K562 (cell line): ENCODE measurements around the gene ENG. TPM values are rescaled to one million over a fixed set of nuclear protein-coding genes. Genes with fewer than 3 reads are reported as not detected.

ENCODE experiments used
- ELF2 ChIP-seq: fragments of 250-450 bp; sonication (Bioruptor Pico); IDR thresholded peaks from 2 replicates; pipeline ENCODE4 v1.5.0; 2021; ENCODE audit warnings: mild to moderate bottlenecking
- GABPB1 ChIP-seq: sonication (generic); formaldehyde crosslinking; IDR thresholded peaks from 2 replicates; pipeline ENCODE4 v1.8.0; 2022; ENCODE audit warnings: mild to moderate bottlenecking, missing genetic modification reagents
- IFI16 ChIP-seq: fragments of 250-450 bp; sonication (Bioruptor Pico); IDR thresholded peaks from 2 replicates; pipeline ENCODE4 v2.1.2; 2022; ENCODE audit warnings: mild to moderate bottlenecking, inconsistent platforms
- MXI1 ChIP-seq: IDR thresholded peaks from 2 replicates; pipeline ENCODE4 v1.6.1; 2011; ENCODE audit warnings: low read depth, mild to moderate bottlenecking, improper control_type of control experiment, low read length
- RBM34 ChIP-seq: fragments of 200-400 bp; formaldehyde crosslinking; IDR thresholded peaks from 2 replicates; pipeline ENCODE4 v1.6.1; 2018; ENCODE audit warnings: low read length, borderline replicate concordance; ENCODE audit not compliant: insufficient read depth
- TCFL5 ChIP-seq: fragments of 250-450 bp; sonication (Bioruptor Pico); conservative IDR thresholded peaks from 2 replicates; pipeline ENCODE4 v1.6.1; 2021; ENCODE audit warnings: mild to moderate bottlenecking, moderate library complexity, matching md5 sums
- XRCC5 ChIP-seq: fragments of 200-400 bp; formaldehyde crosslinking; IDR thresholded peaks from 2 replicates; pipeline ENCODE4 v1.6.1; 2017; ENCODE audit warnings: low read depth, mild to moderate bottlenecking, low read length
- ZNF12 ChIP-seq: sonication (generic); formaldehyde crosslinking; IDR thresholded peaks from 2 replicates; pipeline ENCODE4 v1.4.0; 2020; ENCODE audit warnings: mild to moderate bottlenecking, missing genetic modification reagents
- ZNF280B ChIP-seq: fragments of 250-450 bp; sonication (Bioruptor Pico); IDR thresholded peaks from 2 replicates; pipeline ENCODE4 v1.5.1; 2021; ENCODE audit warnings: mild to moderate bottlenecking
- polyA plus RNA-seq, 8 experiments: library from polyadenylated mRNA; depleted of rRNA in 4 of 8; stranded (reverse) in 5 of 8; unstranded in 3 of 8; fragments of >200 nt; fragmentation: Nextera tagmentation in 2 of 8; fragmentation: Illumina TruSeq in 1 of 8; extraction: Ambion mirVana in 2 of 8; extraction: Trizol in 1 of 8; gene quantifications; 2 replicates each; pipeline versions ENCODE4 v1.2.1 to v1.2.3, GENCODE V29; 2011 to 2014; ENCODE audit warnings: inconsistent platforms in 1 of 8, missing spikeins in 1 of 8
- total RNA-seq, 7 experiments: library from RNA; depleted of rRNA in 6 of 7; stranded (reverse); fragments of >200 nt in 6 of 7; fragmentation: Illumina TruSeq in 2 of 7; extraction: Trizol in 2 of 7; gene quantifications; 2 replicates each; pipeline versions ENCODE4 v1.2.1 to v1.2.3, GENCODE V29; 2011 to 2021; ENCODE audit warnings: low replicate concordance in 1 of 7
- TF ChIP-seq, protein P1 (sequence below), 2 experiments: fragments of 450-650 bp in 1 of 2; IDR thresholded peaks; 2 replicates each; pipeline ENCODE4 v1.6.1; 2011 to 2017; ENCODE audit warnings: low read depth in 2 of 2, antibody characterized with exemption in 1 of 2, borderline replicate concordance in 1 of 2, low read length in 1 of 2, mild to moderate bottlenecking in 1 of 2, mixed read lengths in 1 of 2; ENCODE audit not compliant: control insufficient read depth in 1 of 2
- TF ChIP-seq, protein P2 (sequence below): fragments of 250-450 bp; sonication (Bioruptor Pico); IDR thresholded peaks from 2 replicates; pipeline ENCODE4 v1.4.0; 2020; ENCODE audit warnings: mild to moderate bottlenecking
- TF ChIP-seq, protein P3 (sequence below): fragments of 450-650 bp; formaldehyde crosslinking; IDR thresholded peaks from 2 replicates; pipeline ENCODE4 v1.4.0; 2020; ENCODE audit warnings: mild to moderate bottlenecking, mixed read lengths
- TF ChIP-seq, protein P4 (sequence below): fragments of 450-650 bp; IDR thresholded peaks from 2 replicates; pipeline ENCODE4 v1.6.1; 2017; ENCODE audit warnings: antibody characterized with exemption, mild to moderate bottlenecking

Gene ENG
- total and polyA plus RNA-seq, 9 of the 15 experiments (the other 6 are each of a cell fraction or from before 2014, with no cell fraction given): 0.04 to 0.40 (median 0.14) TPM; not detected in 1

GRCh38 chr9:127802576-127803443, 51.6 kb downstream of the ENG start, which contains the start of gene FPGS (continued):
- TF ChIP-seq, protein P1, sequence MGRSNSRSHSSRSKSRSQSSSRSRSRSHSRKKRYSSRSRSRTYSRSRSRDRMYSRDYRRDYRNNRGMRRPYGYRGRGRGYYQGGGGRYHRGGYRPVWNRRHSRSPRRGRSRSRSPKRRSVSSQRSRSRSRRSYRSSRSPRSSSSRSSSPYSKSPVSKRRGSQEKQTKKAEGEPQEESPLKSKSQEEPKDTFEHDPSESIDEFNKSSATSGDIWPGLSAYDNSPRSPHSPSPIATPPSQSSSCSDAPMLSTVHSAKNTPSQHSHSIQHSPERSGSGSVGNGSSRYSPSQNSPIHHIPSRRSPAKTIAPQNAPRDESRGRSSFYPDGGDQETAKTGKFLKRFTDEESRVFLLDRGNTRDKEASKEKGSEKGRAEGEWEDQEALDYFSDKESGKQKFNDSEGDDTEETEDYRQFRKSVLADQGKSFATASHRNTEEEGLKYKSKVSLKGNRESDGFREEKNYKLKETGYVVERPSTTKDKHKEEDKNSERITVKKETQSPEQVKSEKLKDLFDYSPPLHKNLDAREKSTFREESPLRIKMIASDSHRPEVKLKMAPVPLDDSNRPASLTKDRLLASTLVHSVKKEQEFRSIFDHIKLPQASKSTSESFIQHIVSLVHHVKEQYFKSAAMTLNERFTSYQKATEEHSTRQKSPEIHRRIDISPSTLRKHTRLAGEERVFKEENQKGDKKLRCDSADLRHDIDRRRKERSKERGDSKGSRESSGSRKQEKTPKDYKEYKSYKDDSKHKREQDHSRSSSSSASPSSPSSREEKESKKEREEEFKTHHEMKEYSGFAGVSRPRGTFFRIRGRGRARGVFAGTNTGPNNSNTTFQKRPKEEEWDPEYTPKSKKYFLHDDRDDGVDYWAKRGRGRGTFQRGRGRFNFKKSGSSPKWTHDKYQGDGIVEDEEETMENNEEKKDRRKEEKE (IDR thresholded peaks at IDR 0.05; ENCODE audit: borderline replicate concordance in 1 of 2, control insufficient read depth in 1 of 2, low read depth in 2 of 2, low read length in 1 of 2): 0 out of 4 replicates have a peak, but pooled peaks of 1 of the 2 experiments have one; percentile 42
- TF ChIP-seq IFI16: no peak
- TF ChIP-seq TCFL5 (CRISPR knock-in tag): no peak
- peak; percentile 30; the same call in 1 of the 2 replicates for TF ChIP-seq GABPB1 (CRISPR knock-in tag)
- TF ChIP-seq MXI1: peak; percentile 79
- TF ChIP-seq XRCC5: 0 out of 2 replicates have a peak, but pooled peaks have one; percentile 46
- TF ChIP-seq, protein P2, sequence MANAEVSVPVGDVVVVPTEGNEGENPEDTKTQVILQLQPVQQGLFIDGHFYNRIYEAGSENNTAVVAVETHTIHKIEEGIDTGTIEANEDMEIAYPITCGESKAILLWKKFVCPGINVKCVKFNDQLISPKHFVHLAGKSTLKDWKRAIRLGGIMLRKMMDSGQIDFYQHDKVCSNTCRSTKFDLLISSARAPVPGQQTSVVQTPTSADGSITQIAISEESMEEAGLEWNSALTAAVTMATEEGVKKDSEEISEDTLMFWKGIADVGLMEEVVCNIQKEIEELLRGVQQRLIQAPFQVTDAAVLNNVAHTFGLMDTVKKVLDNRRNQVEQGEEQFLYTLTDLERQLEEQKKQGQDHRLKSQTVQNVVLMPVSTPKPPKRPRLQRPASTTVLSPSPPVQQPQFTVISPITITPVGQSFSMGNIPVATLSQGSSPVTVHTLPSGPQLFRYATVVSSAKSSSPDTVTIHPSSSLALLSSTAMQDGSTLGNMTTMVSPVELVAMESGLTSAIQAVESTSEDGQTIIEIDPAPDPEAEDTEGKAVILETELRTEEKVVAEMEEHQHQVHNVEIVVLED (CRISPR knock-in tag): peak; percentile 79
- TF ChIP-seq, protein P3, sequence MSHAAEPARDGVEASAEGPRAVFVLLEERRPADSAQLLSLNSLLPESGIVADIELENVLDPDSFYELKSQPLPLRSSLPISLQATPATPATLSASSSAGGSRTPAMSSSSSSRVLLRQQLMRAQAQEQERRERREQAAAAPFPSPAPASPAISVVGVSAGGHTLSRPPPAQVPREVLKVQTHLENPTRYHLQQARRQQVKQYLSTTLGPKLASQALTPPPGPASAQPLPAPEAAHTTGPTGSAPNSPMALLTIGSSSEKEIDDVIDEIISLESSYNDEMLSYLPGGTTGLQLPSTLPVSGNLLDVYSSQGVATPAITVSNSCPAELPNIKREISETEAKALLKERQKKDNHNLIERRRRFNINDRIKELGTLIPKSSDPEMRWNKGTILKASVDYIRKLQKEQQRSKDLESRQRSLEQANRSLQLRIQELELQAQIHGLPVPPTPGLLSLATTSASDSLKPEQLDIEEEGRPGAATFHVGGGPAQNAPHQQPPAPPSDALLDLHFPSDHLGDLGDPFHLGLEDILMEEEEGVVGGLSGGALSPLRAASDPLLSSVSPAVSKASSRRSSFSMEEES (CRISPR knock-in tag): no peak
- TF ChIP-seq, protein P4, sequence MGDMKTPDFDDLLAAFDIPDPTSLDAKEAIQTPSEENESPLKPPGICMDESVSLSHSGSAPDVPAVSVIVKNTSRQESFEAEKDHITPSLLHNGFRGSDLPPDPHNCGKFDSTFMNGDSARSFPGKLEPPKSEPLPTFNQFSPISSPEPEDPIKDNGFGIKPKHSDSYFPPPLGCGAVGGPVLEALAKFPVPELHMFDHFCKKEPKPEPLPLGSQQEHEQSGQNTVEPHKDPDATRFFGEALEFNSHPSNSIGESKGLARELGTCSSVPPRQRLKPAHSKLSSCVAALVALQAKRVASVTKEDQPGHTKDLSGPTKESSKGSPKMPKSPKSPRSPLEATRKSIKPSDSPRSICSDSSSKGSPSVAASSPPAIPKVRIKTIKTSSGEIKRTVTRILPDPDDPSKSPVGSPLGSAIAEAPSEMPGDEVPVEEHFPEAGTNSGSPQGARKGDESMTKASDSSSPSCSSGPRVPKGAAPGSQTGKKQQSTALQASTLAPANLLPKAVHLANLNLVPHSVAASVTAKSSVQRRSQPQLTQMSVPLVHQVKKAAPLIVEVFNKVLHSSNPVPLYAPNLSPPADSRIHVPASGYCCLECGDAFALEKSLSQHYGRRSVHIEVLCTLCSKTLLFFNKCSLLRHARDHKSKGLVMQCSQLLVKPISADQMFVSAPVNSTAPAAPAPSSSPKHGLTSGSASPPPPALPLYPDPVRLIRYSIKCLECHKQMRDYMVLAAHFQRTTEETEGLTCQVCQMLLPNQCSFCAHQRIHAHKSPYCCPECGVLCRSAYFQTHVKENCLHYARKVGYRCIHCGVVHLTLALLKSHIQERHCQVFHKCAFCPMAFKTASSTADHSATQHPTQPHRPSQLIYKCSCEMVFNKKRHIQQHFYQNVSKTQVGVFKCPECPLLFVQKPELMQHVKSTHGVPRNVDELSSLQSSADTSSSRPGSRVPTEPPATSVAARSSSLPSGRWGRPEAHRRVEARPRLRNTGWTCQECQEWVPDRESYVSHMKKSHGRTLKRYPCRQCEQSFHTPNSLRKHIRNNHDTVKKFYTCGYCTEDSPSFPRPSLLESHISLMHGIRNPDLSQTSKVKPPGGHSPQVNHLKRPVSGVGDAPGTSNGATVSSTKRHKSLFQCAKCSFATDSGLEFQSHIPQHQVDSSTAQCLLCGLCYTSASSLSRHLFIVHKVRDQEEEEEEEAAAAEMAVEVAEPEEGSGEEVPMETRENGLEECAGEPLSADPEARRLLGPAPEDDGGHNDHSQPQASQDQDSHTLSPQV: peak; percentile 75
- TF ChIP-seq ZNF12 (CRISPR knock-in tag): no peak
- TF ChIP-seq ELF2 (CRISPR knock-in tag): peak; percentile 32; the same call in 1 of the 2 replicates
- no peak for TF ChIP-seq ZNF280B (CRISPR knock-in tag)
- no peak for TF ChIP-seq RBM34
